Large intestine (tissue), 1 donor: Measurements from ENCODE around the gene CTRL. TPM values are rescaled to one million over a fixed set of nuclear protein-coding genes. Genes with fewer than 3 reads are reported as not detected.

ENCODE experiments used
- polyA plus RNA-seq: library from polyadenylated mRNA; unstranded; fragments of 120-200 nt; gene quantifications from one replicate; pipeline ENCODE4 v1.2.1, GENCODE V29; 2013

Gene CTRL
- polyA plus RNA-seq, 1 donor: 0.87 TPM

Other genes starting within 250 kb of the CTRL start
- gene GFOD2, start 212.5 kb downstream of the CTRL start, polyA plus RNA-seq: 6.4 TPM
- gene RANBP10, start 125.3 kb downstream of the CTRL start, polyA plus RNA-seq: 18.0 TPM
- gene TSNAXIP1, start 125.0 kb downstream of the CTRL start, polyA plus RNA-seq: 1.5 TPM
- 23.4 TPM for gene THAP11, start 89.5 kb downstream of the CTRL start, polyA plus RNA-seq
- 123 TPM for gene NUTF2, start 84.9 kb downstream of the CTRL start, polyA plus RNA-seq
- gene CENPT, start 84.2 kb downstream of the CTRL start, polyA plus RNA-seq: 58.1 TPM
- gene EDC4, start 58.8 kb downstream of the CTRL start, polyA plus RNA-seq: 59.7 TPM
- gene NRN1L, start 47.0 kb downstream of the CTRL start, polyA plus RNA-seq: 1.6 TPM
- 24.2 TPM for gene PSKH1, start 38.6 kb downstream of the CTRL start, polyA plus RNA-seq
- 99.2 TPM for gene PSMB10, start 5.0 kb upstream of the CTRL start, polyA plus RNA-seq
- 18.5 TPM for gene LCAT, start 12.3 kb upstream of the CTRL start, polyA plus RNA-seq
- 25.5 TPM for gene SLC12A4, start 36.8 kb upstream of the CTRL start, polyA plus RNA-seq
- 0.09 TPM for gene DPEP3, start 48.6 kb upstream of the CTRL start, polyA plus RNA-seq
- 1.6 TPM for gene DPEP2, start 67.6 kb upstream of the CTRL start, polyA plus RNA-seq
- gene DPEP2NB, start 84.0 kb upstream of the CTRL start, polyA plus RNA-seq: not detected
- gene DDX28, start 91.4 kb upstream of the CTRL start, polyA plus RNA-seq: 9.9 TPM
- 12.2 TPM for gene DUS2, start 91.4 kb upstream of the CTRL start, polyA plus RNA-seq
- gene NFATC3, start 153.5 kb upstream of the CTRL start, polyA plus RNA-seq: 22.0 TPM